Measurements from ENCODE around the gene ETV3.

- TF ChIP-seq CTCF (IDR thresholded peaks at IDR 0.05; ENCODE audit: low read depth, low read length) (no peak), EZH2phosphoT487 (IDR thresholded peaks at IDR 0.05; ENCODE audit: low read depth) (no peak)
Observed at GRCh38 chr1:157151073-157151472, 12.9 kb upstream of the ETV3 start.
